ENCODE results near the gene NELFB.

NELFB gene

DNA sequence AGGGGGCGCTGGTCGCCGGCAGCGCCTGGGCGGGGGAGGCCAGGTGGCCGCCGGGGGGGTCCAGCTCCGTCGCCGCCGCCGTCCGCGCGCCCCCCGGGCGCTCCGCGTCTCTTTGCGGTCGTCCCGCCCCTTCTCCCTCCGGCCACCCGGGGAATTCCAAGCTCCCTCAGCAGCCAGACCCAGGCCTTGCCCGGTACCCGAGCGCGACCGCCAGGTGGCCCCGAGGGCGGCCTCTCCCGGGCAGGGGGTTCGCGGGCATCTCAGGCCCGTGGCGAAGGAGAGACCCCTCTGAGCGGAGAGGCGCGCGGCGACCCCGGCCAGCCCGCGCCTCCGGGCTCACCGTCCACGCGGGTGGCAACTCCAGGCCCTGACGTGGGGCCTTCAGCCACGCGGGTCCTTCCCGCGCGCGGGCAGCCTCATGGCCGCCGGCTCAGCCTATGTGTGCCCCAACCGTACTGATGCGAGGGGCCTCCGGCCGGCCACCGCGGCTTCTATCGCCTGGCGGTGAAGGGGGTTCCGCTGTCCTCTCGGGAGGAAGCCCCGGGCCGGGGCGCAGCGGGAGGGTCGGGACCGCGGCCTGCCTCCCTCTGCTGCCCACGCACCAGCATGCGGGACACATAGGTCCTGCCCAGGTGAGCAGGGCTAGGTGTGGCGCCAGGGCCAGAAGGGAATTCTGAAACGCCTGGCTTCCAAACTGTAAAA, 47.5 kb downstream of the NELFB start:
- DNase-seq (ENCODE audit: low spot score) (no peak), FAIRE-seq (no peak)

DNA sequence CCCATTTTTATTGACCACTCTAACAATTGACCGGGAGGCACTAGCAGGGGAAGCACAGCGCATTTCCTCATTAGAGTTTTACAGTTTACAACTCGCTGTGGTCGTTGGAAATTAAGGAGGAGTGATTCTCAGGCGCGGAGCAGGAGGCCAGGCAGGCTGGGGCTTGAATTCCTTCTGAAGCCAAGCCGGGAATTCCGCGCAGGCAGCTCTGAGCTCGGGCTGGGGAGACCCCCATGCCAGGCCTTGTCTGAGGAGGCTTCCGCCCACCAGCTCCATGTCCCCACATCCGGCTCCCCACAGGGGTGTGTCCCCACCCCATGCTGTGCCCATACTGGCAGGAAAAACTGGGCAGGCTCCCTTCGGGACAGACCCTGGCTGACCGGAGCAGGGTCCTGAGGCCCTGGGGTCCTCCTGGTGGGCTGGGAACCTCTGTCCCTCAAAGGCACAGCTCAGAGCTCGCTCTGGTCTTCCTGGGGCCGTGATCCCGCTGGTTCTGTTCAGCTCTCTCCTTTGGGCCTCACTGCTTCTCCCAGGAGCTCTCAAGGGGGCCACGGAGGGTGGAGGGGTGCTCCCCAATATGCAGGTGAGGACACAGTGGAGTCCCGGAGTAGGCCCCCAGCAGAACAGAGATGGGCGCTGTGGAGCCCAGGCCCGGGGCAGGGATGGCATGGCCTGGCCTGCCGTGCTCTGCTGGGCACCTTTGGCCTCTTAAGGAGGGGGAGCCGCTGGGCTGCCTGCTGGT, 48.2 kb downstream of the NELFB start:
- no peak for DNase-seq (ENCODE audit: low spot score)
- FAIRE-seq = no peak

GRCh38 chr9:137303893-137304382, 48.8 kb downstream of the NELFB start:
- no peak for FAIRE-seq
- DNase-seq (ENCODE audit: low spot score) = no peak

DNA sequence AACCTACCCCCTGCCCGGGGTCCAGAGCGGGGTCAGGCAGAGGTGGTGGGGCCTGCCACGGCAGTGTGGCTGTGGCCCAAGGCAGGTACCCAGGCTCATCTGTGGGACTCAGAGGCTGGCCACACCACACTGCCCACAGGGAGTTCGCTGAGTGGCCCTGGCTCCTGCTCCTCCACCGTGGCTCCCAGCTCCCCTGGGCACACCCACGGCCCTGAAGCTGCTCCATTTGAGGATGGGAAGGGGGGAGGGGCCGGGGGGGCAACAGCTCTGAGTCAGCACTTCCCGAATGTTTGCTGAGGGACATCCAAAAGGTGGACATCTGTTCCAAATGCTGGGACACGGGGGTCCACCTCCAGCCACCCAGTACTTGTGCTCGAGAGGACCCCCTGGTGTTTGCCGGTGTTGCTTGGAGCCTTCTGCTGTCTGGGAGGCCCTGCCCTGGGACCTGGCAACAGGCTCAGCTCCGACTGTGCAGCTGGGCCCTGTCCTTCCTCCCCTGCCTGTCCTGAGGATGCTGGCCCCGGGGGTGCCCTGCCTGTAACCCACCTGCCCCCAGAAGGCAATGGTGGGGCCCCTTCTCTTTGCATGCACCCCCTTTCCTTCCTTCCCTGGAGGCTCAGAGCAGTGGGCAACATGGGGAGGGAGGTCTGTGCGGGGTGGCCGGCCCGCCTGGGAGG, 49.4 kb downstream of the NELFB start:
- no peak for FAIRE-seq
- DNase-seq (ENCODE audit: low spot score) = no peak

DNA sequence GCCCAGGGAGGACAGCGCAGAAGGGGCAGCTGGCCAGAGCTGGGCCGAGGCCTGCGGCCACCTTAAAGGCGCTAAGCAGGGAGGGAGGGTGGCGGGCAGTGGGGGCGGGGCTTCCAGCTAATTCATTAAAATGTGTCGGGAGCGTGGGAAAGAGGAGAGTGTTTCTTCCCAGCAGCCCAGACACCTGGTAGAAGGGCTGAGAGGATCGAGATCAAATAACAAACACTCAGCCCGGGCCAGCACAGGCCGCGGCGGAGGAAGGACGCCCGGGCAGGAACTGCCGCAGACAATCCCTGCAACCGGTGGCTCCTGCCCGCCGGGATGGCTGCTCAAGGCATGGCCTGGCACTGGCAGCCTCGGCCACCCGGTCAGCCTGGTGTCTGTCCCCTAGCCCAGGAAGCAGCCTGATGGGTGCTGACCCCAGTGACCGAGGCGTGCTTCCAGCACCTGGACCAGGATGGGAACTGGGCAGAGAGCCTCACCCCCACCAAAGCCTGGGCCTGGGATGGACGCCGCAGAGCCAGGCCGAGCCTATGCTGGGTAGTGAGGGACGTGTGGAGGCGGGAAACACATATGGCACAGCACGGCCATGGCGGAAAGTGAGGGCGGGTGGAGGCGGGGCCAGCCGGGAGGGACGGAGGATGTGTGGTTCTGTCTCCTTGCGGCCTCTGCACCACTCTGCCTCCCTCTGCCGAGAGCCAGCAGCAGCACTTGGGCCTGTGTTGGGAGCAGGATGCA, 50.1 kb downstream of the NELFB start:
- no peak for FAIRE-seq
- DNase-seq (ENCODE audit: low spot score) = no peak

DNA sequence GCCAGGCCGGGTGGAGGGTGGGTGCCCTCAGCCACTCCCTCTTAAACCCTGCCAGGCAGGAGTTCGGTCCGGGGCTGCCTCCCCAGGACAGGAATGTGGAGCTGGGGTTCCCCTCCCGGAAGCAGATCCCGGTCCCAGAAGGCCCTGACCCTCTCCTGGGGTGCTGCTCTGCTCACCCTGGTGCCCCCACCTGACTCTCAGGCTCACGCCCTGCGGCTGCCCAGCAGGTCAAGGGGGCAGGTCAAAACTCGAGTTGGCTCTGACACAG, 50.6 kb downstream of the NELFB start:
- FAIRE-seq (no peak), DNase-seq (ENCODE audit: low spot score) (no peak)

DNA sequence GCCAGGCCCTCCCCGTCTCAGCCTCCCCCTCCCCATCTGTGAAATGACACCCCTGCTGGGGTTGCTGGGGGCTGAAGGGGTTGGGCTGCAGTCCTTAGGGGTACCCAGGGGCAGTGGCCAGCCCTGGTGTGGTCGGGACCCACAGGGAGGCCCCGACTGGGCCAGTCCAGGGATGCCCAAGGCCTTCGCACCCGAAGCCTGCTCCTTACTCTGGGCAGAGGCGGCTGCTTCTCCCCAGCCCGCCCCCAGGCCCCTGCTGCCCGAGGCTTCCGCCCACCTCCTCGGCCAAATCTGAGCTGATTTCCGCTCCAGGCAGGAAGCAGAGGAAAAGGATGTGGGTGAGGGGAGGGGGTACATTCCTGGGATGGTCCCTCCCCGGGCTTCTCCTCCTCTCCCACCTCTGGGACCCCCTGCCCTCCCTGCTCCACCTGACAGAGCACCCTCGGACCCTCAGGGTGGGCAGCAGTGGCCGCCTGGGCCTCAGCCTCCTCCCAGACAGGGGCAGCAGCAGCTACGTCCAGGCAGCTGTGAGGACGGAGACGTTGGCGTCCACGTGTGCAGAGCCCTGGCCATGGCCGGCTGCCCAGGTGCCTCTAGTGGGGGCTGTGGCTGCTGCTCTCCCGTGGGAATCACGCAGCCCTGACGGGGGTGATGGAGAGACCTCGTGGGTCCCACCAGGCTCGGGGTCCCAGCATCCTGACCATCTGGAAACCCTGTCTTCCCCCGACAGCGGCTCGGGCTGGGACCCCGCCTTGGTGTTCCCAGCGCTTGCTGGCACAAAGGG, 51.1 kb downstream of the NELFB start:
- DNase-seq (ENCODE audit: low spot score) = no peak

DNA sequence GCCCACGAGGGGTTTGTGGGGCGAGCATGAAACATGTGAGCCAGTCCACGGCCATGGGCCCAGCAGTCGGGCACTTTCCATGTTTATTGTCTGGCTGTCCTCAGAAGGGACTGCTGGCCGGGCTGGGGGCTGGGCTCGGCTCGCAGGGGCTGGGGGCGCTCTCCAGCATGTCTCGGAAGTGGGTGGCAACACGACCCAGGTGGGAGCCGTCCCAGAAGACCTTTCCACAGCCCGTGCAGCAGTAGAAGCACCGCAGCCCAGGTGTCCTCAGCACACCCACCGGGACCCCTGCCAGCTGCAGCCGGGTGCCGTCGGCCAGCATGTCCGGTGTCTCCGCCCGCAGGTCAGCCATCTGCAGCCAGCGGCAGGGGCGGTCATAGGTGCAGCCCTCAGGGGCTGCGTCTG, 51.7 kb downstream of the NELFB start:
- no peak for DNase-seq (ENCODE audit: low spot score)
- no peak for FAIRE-seq

More for the DNA sequence above, 51.1 kb downstream of the NELFB start:
- no peak for FAIRE-seq

GRCh38 chr9:137307255-137308056, 52.3 kb downstream of the NELFB start:
- DNase-seq (ENCODE audit: low spot score) = no peak
- no peak for FAIRE-seq

GRCh38 chr9:137308057-137308619, 53.0 kb downstream of the NELFB start:
- no peak for FAIRE-seq
- DNase-seq (ENCODE audit: low spot score) = no peak

DNA sequence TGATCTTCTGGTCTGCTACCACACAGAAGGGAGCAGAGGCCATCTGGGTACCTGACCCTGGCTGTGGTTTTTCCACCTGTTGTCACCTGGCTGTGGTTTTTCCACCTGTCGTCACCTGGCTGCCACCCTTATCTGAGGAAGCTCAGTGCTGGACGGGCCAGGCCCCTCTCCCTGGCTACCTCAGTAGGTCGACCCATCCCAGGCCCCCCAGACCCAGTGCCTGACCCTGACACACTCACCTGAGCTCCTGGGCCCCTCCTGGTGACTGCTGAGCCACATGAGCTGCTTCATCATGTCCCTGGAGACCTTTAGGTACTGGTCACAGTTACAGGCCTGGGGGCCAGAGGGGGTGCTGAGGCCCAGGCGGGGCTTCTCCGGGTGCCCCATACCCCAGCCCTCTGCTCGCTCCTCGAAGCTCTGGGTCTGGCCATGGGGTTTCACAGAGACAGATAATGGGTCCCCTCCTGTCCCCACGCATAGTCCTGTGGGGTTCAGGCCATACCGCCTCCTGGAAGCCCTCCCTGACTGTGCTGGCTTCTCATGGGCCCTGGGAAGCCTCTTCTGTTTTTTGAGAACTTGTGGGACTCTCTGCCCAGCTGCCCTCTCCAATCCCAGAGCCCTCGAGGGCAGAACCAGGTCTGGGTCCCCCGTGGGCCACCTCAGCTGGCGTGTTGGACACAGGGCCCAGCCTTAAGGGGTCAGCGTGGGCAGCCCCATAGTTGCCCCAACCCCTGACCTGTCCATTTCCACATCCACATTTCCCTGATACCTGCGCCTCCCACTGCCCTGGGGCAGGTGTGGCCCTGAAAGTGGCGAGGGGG, 54.5 kb downstream of the NELFB start:
- DNase-seq (ENCODE audit: low spot score) = no peak

DNA sequence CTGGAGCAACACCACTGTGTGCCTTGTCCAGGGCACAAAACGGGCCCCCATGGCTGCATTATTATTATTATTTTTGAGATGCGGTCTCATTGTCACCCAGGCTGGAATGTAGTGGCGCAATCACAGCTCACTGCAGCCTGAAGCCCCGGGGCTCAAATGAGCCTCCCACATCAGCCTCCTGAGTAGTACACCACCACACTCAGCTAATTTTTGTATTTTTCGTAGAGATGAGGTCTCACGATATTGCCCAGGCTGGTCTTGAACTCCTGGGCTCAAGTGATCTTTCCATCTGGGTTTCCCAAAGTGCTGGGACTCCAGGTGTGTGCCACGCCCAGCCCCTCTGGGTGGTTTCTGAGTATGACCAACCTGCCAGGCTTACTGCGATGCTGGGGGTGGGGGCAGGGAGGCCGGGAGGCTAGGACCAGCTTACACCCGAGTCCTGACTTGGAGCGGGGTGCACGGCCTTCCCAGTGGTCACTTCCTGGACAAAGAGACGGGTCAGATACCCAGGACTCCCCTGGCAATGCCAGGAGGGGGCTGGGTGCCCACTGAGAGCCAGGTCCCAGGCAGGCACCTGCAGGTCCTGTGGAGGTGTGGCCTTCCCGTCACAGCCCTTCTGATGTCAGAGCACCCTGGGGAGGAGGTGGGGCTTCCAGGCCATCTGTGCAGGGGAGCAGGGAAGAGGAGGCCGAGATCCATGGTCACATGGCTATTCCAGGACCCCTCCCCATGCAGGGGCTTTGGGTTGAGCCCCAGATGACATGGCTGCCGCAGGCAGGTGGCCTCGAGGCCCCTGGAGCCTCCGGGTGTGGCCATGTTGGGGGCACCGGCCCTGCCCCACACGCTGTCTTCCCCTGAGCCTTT, 55.3 kb downstream of the NELFB start:
- FAIRE-seq (no peak), DNase-seq (ENCODE audit: low spot score) (no peak)

More for the DNA sequence above, 54.5 kb downstream of the NELFB start:
- no peak for FAIRE-seq

DNA sequence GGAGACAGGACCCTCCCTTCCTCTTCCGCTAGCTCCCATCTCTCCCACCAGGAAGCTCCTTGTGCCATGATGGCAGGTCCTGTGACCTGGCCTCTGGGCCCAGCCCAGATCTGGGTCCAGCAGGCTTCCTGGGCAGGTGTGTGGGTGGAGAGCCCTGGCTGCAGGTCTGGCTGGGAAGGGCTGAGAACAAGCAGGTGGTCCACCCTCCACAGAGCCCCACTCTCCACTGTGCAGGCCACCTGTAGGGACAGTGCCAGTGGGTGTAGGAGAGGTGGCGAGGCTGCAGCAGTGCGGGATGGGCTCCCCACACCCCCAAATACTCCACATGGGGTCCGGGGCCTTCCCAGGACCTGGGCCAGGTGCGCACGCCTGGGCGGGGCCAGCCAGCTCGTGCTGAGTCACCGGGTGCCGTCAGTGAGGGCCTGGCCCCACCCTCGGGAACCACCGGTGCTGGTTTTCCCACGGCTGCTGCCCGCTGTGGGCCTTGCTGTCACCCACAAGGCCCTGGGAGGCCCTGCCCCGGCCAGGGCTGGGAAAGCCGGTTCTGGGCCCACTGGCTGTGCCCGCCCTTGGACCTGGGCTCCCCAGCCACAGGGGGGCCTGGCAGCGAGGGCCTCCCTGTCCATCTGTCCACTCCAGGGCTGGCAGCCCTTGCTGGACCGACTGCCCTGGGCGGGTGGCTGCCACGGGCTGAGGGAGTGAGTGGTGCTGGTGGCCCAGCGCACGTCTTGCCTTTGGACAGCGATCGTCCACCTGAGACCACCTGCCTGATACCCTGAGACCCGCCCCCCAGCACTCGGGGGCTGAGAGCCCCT, 56.3 kb downstream of the NELFB start:
- DNase-seq (ENCODE audit: low spot score) = no peak
- FAIRE-seq = no peak

GRCh38 chr9:137311986-137312851, 57.1 kb downstream of the NELFB start:
- DNase-seq (ENCODE audit: low spot score) (no peak), FAIRE-seq (no peak)

DNA sequence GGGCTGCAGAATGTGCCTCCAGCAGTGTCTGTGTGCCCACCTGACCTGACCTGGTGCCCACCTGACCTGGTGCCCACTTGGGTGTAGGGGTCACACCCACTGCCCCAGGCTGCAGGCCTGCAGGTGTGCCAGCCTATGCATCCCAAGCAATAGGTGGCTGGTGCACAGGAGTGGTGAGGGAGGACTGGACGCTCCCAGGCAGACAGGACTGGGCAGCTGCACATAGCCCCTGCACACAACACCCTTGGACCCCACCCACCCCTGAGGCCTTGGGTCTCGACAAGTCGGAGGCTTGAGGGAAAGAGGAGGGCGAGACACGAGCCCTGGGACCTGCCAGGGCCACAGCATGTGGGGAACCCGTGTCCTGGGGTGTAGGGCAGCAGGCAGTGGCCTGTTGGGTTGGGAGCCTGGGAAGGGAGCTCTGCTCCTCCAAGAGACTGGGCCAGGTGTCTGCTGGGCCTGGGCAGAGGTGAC, 57.8 kb downstream of the NELFB start:
- no peak for DNase-seq (ENCODE audit: low spot score)
- no peak for FAIRE-seq

DNA sequence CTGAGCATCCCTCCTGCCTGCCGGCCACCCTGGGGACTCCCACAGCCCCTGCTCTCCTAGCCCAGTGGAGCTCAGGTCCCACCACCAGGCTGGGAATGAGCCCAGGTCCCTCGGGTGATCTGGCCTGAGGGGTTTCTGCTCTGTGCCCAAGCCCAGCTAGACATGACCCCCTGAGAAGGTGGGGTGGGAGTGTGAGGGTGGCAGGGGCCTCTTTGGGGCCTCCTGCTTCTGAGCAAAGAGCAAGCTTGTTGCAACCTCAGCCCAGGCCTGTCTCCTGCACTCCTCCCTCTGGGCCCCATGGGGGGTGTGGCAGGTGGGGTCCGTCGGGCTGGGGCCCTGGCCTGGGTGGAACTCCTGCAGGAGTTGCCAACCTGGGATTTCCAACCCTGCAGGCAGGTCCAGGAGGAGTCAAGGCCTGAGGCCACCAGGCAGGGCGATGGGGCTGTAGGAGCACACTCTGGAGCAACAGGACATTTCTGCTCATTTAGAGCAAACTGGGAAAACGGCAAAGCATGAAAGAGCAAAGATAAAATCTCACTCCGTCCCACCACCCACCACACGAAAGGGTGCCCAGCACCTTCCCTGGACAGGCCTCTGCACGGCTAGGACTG, 58.3 kb downstream of the NELFB start:
- DNase-seq (ENCODE audit: low spot score) (no peak), FAIRE-seq (no peak)

Data from urothelium cell line (cell line).